ENCODE measurements around the gene PHACTR4. TPM values are rescaled to one million over a fixed set of nuclear protein-coding genes. Genes with fewer than 3 reads are reported as not detected.

Gene PHACTR4
- total and polyA plus RNA-seq, 5 donors from 2014 or later, result 4.9 to 29.4 (median 5.1) TPM

GRCh38 chr1:28449904-28450303 is 80.4 kb downstream of the PHACTR4 start:
- Histone ChIP-seq H3K27me3 (ENCODE audit: control insufficient read depth, insufficient read depth, low read length) (no peaks in the 10 kb centered on the region), H3K9me3 (ENCODE audit: control insufficient read depth in 2 of 2, low read length in 2 of 2) (no peaks in the 10 kb centered on the region), H3K4me3 (ENCODE audit: low read depth, low read length) (peak overlapping the region; percentile 29), H3K27ac (ENCODE audit: insufficient read depth, low read length, poor library complexity, severe bottlenecking) (peak overlapping the region; percentile 63), H3K36me3 (ENCODE audit: control insufficient read depth, insufficient read depth, low read length) (no peaks in the 10 kb centered on the region), H3K4me1 (ENCODE audit: control insufficient read depth, insufficient read depth, low read length, poor library complexity, severe bottlenecking) (peaks cover 15% of the 10 kb centered on the region)
- Mint-ChIP-seq H3K36me3 (peaks cover 13% of the 10 kb centered on the region), H3K4me1 (peaks cover 18 to 34% (median 25%) of the 10 kb centered on the region in 4 donors), H3K9me3 (no peaks in the 10 kb centered on the region), H3K27me3 (no peaks in the 10 kb centered on the region), H3K27ac (peak overlapping the region; percentile 33 to 89 (median 67)), H3K4me3 (peak overlapping the region in 3 of 4 donors; percentile 19 to 41 (median 31))
- ATAC-seq (ENCODE audit: low read depth in 2 of 2) (peak; percentile 52 to 75), DNase-seq (peak in 2 of 3 donors; percentile 29 to 83)

- peaks cover 19 to 34% (median 26%) of the 10 kb centered on the region in 4 donors for H3K4me1 Mint-ChIP-seq
- Histone ChIP-seq H3K27ac (ENCODE audit: insufficient read depth, low read length, poor library complexity, severe bottlenecking) (peak overlapping the region; percentile 63), H3K4me1 (ENCODE audit: control insufficient read depth, insufficient read depth, low read length, poor library complexity, severe bottlenecking) (peaks cover 15% of the 10 kb centered on the region), H3K9me3 (ENCODE audit: control insufficient read depth in 2 of 2, low read length in 2 of 2) (no peaks in the 10 kb centered on the region), H3K4me3 (ENCODE audit: low read depth, low read length) (no peak overlapping the region), H3K36me3 (ENCODE audit: control insufficient read depth, insufficient read depth, low read length) (no peaks in the 10 kb centered on the region), H3K27me3 (ENCODE audit: control insufficient read depth, insufficient read depth, low read length) (no peaks in the 10 kb centered on the region)
- peak in 1 of 3 donors; percentile 79 for DNase-seq
- H3K27ac Mint-ChIP-seq, result peak overlapping the region in 1 of 3 donors; percentile 89
- H3K36me3 Mint-ChIP-seq, result peaks cover 13% of the 10 kb centered on the region
- no peaks in the 10 kb centered on the region for H3K9me3 Mint-ChIP-seq
- ATAC-seq (ENCODE audit: low read depth in 2 of 2), result no peak
- H3K27me3 Mint-ChIP-seq, result no peaks in the 10 kb centered on the region
- peak overlapping the region in 3 of 4 donors; percentile 1 to 28 (median 19) for H3K4me3 Mint-ChIP-seq
Observed at GRCh38 chr1:28450561-28450960, 81.0 kb downstream of the PHACTR4 start.

GRCh38 chr1:28451011-28451410 is 81.5 kb downstream of the PHACTR4 start:
- Histone ChIP-seq H3K27me3 (ENCODE audit: control insufficient read depth, insufficient read depth, low read length) (no peaks in the 10 kb centered on the region), H3K36me3 (ENCODE audit: control insufficient read depth, insufficient read depth, low read length) (no peaks in the 10 kb centered on the region), H3K4me1 (ENCODE audit: control insufficient read depth, insufficient read depth, low read length, poor library complexity, severe bottlenecking) (peaks cover 15% of the 10 kb centered on the region), H3K4me3 (ENCODE audit: low read depth, low read length) (no peak overlapping the region), H3K27ac (ENCODE audit: insufficient read depth, low read length, poor library complexity, severe bottlenecking) (peak overlapping the region; percentile 63), H3K9me3 (ENCODE audit: control insufficient read depth in 2 of 2, low read length in 2 of 2) (no peaks in the 10 kb centered on the region)
- peak overlapping the region in 2 of 4 donors; percentile 1 to 19 for H3K4me3 Mint-ChIP-seq
- no peaks in the 10 kb centered on the region for H3K9me3 Mint-ChIP-seq
- no peak for ATAC-seq (ENCODE audit: low read depth in 2 of 2)
- H3K27me3 Mint-ChIP-seq, result no peaks in the 10 kb centered on the region
- H3K27ac Mint-ChIP-seq, result peak overlapping the region in 1 of 3 donors; percentile 78
- peaks cover 13% of the 10 kb centered on the region for H3K36me3 Mint-ChIP-seq
- DNase-seq, result no peak
- H3K4me1 Mint-ChIP-seq, result peaks cover 22 to 36% (median 29%) of the 10 kb centered on the region in 4 donors

- peak in 1 of 3 donors; percentile 61 for DNase-seq
- no peak for ATAC-seq (ENCODE audit: low read depth in 2 of 2)
- Mint-ChIP-seq H3K9me3 (peaks cover 0 to 1% (median 0%) of the 10 kb centered on the region in 7 donors), H3K4me1 (peaks cover 10 to 23% (median 13%) of the 10 kb centered on the region in 4 donors), H3K27ac (peak overlapping the region in 2 of 3 donors; percentile 3 to 18), H3K4me3 (no peak overlapping the region), H3K27me3 (no peaks in the 10 kb centered on the region), H3K36me3 (peaks cover 7% of the 10 kb centered on the region)
- H3K4me3 ChIP-seq (ENCODE audit: low read depth, low read length), result no peak overlapping the region
- H3K27ac ChIP-seq (ENCODE audit: insufficient read depth, low read length, poor library complexity, severe bottlenecking), result no peak overlapping the region
- no peaks in the 10 kb centered on the region for H3K27me3 ChIP-seq (ENCODE audit: control insufficient read depth, insufficient read depth, low read length)
- peaks cover 3% of the 10 kb centered on the region for H3K36me3 ChIP-seq (ENCODE audit: control insufficient read depth, insufficient read depth, low read length)
- no peaks in the 10 kb centered on the region for H3K4me1 ChIP-seq (ENCODE audit: control insufficient read depth, insufficient read depth, low read length, poor library complexity, severe bottlenecking)
- H3K9me3 ChIP-seq (ENCODE audit: control insufficient read depth in 2 of 2, low read length in 2 of 2), result no peaks in the 10 kb centered on the region
Observed at GRCh38 chr1:28456078-28456477, 86.5 kb downstream of the PHACTR4 start.

GRCh38 chr1:28457678-28458077 is 88.1 kb downstream of the PHACTR4 start:
- ATAC-seq (ENCODE audit: low read depth in 2 of 2), result no peak

GRCh38 chr1:28458237-28459228 is 89.0 kb downstream of the PHACTR4 start:
- no peaks in the 10 kb centered on the region for H3K4me1 ChIP-seq (ENCODE audit: control insufficient read depth, insufficient read depth, low read length, poor library complexity, severe bottlenecking)
- H3K36me3 ChIP-seq (ENCODE audit: control insufficient read depth, insufficient read depth, low read length), result peaks cover 9% of the 10 kb centered on the region
- Mint-ChIP-seq H3K27me3 (no peaks in the 10 kb centered on the region), H3K9me3 (peaks cover 0 to 1% (median 0%) of the 10 kb centered on the region in 7 donors), H3K4me3 (no peak overlapping the region), H3K36me3 (peaks cover 4% of the 10 kb centered on the region), H3K27ac (no peak overlapping the region), H3K4me1 (peaks cover 8 to 11% (median 10%) of the 10 kb centered on the region in 4 donors)
- no peaks in the 10 kb centered on the region for H3K9me3 ChIP-seq (ENCODE audit: control insufficient read depth in 2 of 2, low read length in 2 of 2)
- H3K27me3 ChIP-seq (ENCODE audit: control insufficient read depth, insufficient read depth, low read length), result no peaks in the 10 kb centered on the region
- ATAC-seq (ENCODE audit: low read depth in 2 of 2) (no peak), DNase-seq (no peak)
- no peak overlapping the region for H3K27ac ChIP-seq (ENCODE audit: insufficient read depth, low read length, poor library complexity, severe bottlenecking)
- no peak overlapping the region for H3K4me3 ChIP-seq (ENCODE audit: low read depth, low read length)

More at GRCh38 chr1:28457678-28458077, 88.1 kb downstream of the PHACTR4 start:
- H3K9me3 ChIP-seq (ENCODE audit: control insufficient read depth in 2 of 2, low read length in 2 of 2), result no peaks in the 10 kb centered on the region
- no peaks in the 10 kb centered on the region for H3K27me3 ChIP-seq (ENCODE audit: control insufficient read depth, insufficient read depth, low read length)
- no peak overlapping the region for H3K4me3 ChIP-seq (ENCODE audit: low read depth, low read length)
- peaks cover 8% of the 10 kb centered on the region for H3K36me3 ChIP-seq (ENCODE audit: control insufficient read depth, insufficient read depth, low read length)
- peaks cover 7% of the 10 kb centered on the region for H3K36me3 Mint-ChIP-seq
- H3K27ac Mint-ChIP-seq, result peak overlapping the region in 1 of 3 donors; percentile 60
- no peak overlapping the region for H3K27ac ChIP-seq (ENCODE audit: insufficient read depth, low read length, poor library complexity, severe bottlenecking)
- no peaks in the 10 kb centered on the region for H3K27me3 Mint-ChIP-seq
- H3K9me3 Mint-ChIP-seq, result peaks cover 0 to 1% (median 0%) of the 10 kb centered on the region in 7 donors
- no peak for DNase-seq
- no peak overlapping the region for H3K4me3 Mint-ChIP-seq
- H3K4me1 ChIP-seq (ENCODE audit: control insufficient read depth, insufficient read depth, low read length, poor library complexity, severe bottlenecking), result no peaks in the 10 kb centered on the region
- H3K4me1 Mint-ChIP-seq, result peaks cover 8 to 16% (median 11%) of the 10 kb centered on the region in 4 donors

- Mint-ChIP-seq H3K27ac (peak overlapping the region in 2 of 3 donors; percentile 28 to 36), H3K27me3 (no peaks in the 10 kb centered on the region), H3K9me3 (no peaks in the 10 kb centered on the region), H3K4me3 (no peak overlapping the region), H3K4me1 (no peaks in the 10 kb centered on the region), H3K36me3 (peaks cover 20% of the 10 kb centered on the region)
- Histone ChIP-seq H3K36me3 (ENCODE audit: control insufficient read depth, insufficient read depth, low read length) (peaks cover 24% of the 10 kb centered on the region), H3K9me3 (ENCODE audit: control insufficient read depth in 2 of 2, low read length in 2 of 2) (no peaks in the 10 kb centered on the region), H3K4me1 (ENCODE audit: control insufficient read depth, insufficient read depth, low read length, poor library complexity, severe bottlenecking) (no peaks in the 10 kb centered on the region), H3K4me3 (ENCODE audit: low read depth, low read length) (no peak overlapping the region), H3K27me3 (ENCODE audit: control insufficient read depth, insufficient read depth, low read length) (no peaks in the 10 kb centered on the region), H3K27ac (ENCODE audit: insufficient read depth, low read length, poor library complexity, severe bottlenecking) (no peak overlapping the region)
- DNase-seq, result no peak
- ATAC-seq (ENCODE audit: low read depth in 2 of 2), result no peak
Observed at GRCh38 chr1:28466226-28466778, 96.8 kb downstream of the PHACTR4 start.

All from CD4-positive, CD25-positive, alpha-beta regulatory T cell (primary cell).